Esophagus squamous epithelium (tissue), 5 donors: Measurements from ENCODE around the gene ERICH6. TPM values are rescaled to one million over a fixed set of nuclear protein-coding genes. Genes with fewer than 3 reads are reported as not detected.

Experiments
- DNase-seq: peaks from one replicate; lab custom pipeline; 2025; lab: John Stamatoyannopoulos, UW
- H3K27ac ChIP-seq, 4 donors: fragments of 200-600 bp; sonication (generic); one replicate each; pipeline ENCODE4 v1.5.1; 2016 to 2019; ENCODE audit warnings: mild to moderate bottlenecking in 1 of 4
- H3K27me3 ChIP-seq, 4 donors: fragments of 200-600 bp; sonication (generic); 1 replicate in 3 of 4; 2 replicates in 1 of 4; pipeline versions ENCODE4 v1.5.1 to v1.6.0; 2017 to 2021; ENCODE audit warnings: antibody characterized with exemption in 1 of 4
- H3K36me3 ChIP-seq, 3 donors: fragments of 200-600 bp; sonication (generic); one replicate each; pipeline ENCODE4 v1.5.1; 2016 to 2019
- H3K4me1 ChIP-seq, 3 donors: fragments of 200-600 bp; sonication (generic); one replicate each; pipeline ENCODE4 v1.5.1; 2017 to 2019
- H3K4me3 ChIP-seq, 4 donors: fragments of 200-600 bp; sonication (generic); 1 replicate in 3 of 4; 2 replicates in 1 of 4; pipeline ENCODE4 v1.5.1; 2016 to 2019; ENCODE audit warnings: mild to moderate bottlenecking in 2 of 4, moderate library complexity in 1 of 4
- H3K9me3 ChIP-seq, 3 donors: fragments of 200-600 bp; sonication (generic); one replicate each; pipeline ENCODE4 v1.5.1; 2016 to 2019
- POLR2A ChIP-seq, 4 donors: fragments of 450-650 bp; IDR thresholded peaks; one replicate each; pipeline ENCODE4 v1.6.1; 2017; ENCODE audit warnings: antibody characterized with exemption in 4 of 4, mild to moderate bottlenecking in 4 of 4, moderate library complexity in 3 of 4
- WGBS, 2 donors: methylation state at CpG; one replicate each; pipeline ENCODE4 v1.1.5; 2018; 5-methylcytosine and 5-hydroxymethylcytosine counted together
- intact Hi-C: fragments of 100-400 bp; cut with DNase I; formaldehyde crosslinking; loops from one replicate; pipeline ENCODE4 v1.15.0; 2022
- total RNA-seq, 4 donors: library from RNA; depleted of rRNA; stranded (reverse); fragments of >200 nt; gene quantifications; one replicate each; pipeline ENCODE4 v1.1.0, GENCODE V29; 2016
- TF ChIP-seq, protein P1 (sequence below), 6 experiments: fragments of 450-650 bp in 4 of 6; fragments of 200-600 bp in 2 of 6; sonication (generic) in 2 of 6; IDR thresholded peaks; one replicate each; pipeline ENCODE4 v1.5.1; 2016 to 2019; ENCODE audit warnings: antibody characterized with exemption in 6 of 6, mild to moderate bottlenecking in 4 of 6, moderate library complexity in 4 of 6
- donor health status: DM: yes; HTN: yes; CAD: no.

Gene ERICH6
- total RNA-seq, 4 donors from 2014 or later: not detected

GRCh38 chr3:150620002-150620689, 83.6 kb downstream of the ERICH6 start:
- no peak for DNase-seq
- Histone ChIP-seq H3K9me3 (no peaks in the 10 kb centered on the region), H3K27ac (no peak overlapping the region), H3K4me1 (peaks cover 0 to 4% (median 0%) of the 10 kb centered on the region in 3 donors), H3K27me3 (no peaks in the 10 kb centered on the region), H3K36me3 (peaks cover 0 to 32% (median 0%) of the 10 kb centered on the region in 3 donors), H3K4me3 (no peak overlapping the region)
- TF ChIP-seq POLR2A (IDR thresholded peaks at IDR 0.05): no peak
- TF ChIP-seq, protein P1, sequence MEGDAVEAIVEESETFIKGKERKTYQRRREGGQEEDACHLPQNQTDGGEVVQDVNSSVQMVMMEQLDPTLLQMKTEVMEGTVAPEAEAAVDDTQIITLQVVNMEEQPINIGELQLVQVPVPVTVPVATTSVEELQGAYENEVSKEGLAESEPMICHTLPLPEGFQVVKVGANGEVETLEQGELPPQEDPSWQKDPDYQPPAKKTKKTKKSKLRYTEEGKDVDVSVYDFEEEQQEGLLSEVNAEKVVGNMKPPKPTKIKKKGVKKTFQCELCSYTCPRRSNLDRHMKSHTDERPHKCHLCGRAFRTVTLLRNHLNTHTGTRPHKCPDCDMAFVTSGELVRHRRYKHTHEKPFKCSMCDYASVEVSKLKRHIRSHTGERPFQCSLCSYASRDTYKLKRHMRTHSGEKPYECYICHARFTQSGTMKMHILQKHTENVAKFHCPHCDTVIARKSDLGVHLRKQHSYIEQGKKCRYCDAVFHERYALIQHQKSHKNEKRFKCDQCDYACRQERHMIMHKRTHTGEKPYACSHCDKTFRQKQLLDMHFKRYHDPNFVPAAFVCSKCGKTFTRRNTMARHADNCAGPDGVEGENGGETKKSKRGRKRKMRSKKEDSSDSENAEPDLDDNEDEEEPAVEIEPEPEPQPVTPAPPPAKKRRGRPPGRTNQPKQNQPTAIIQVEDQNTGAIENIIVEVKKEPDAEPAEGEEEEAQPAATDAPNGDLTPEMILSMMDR (IDR thresholded peaks at IDR 0.05): no peak
- intact Hi-C loops: no loop called here
- WGBS, 2 donors: 90 to 91% methylated on average over 7 of the region's 7 CpGs

- H3K4me1 ChIP-seq: peaks cover 0 to 32% (median 6%) of the 10 kb centered on the region in 3 donors
Measured at GRCh38 chr3:150613709-150614480, 89.8 kb downstream of the ERICH6 start.

GRCh38 chr3:150613034-150613433, 90.7 kb downstream of the ERICH6 start:
- TF ChIP-seq, protein P1 (IDR thresholded peaks at IDR 0.05): no peak
- intact Hi-C loops: no loop called here
- peaks cover 0 to 41% (median 6%) of the 10 kb centered on the region in 3 donors for H3K4me1 ChIP-seq
- 88 to 95% methylated on average over 2 of the region's 2 CpGs for WGBS, 2 donors
- DNase-seq: no peak
- H3K27me3 ChIP-seq: no peaks in the 10 kb centered on the region
- H3K4me3 ChIP-seq: no peak overlapping the region
- peaks cover 0 to 19% (median 0%) of the 10 kb centered on the region in 3 donors for H3K36me3 ChIP-seq
- H3K9me3 ChIP-seq: no peaks in the 10 kb centered on the region
- H3K27ac ChIP-seq: no peak overlapping the region

More at GRCh38 chr3:150613709-150614480, 89.8 kb downstream of the ERICH6 start:
- no peak overlapping the region for H3K4me3 ChIP-seq
- TF ChIP-seq, protein P1 (IDR thresholded peaks at IDR 0.05): no peak
- no peaks in the 10 kb centered on the region for H3K9me3 ChIP-seq
- 64 to 91% methylated on average over 2 of the region's 2 CpGs for WGBS, 2 donors
- no peak overlapping the region for H3K27ac ChIP-seq
- intact Hi-C loops: no loop called here
- no peaks in the 10 kb centered on the region for H3K27me3 ChIP-seq
- no peak for DNase-seq
- peaks cover 0 to 27% (median 0%) of the 10 kb centered on the region in 3 donors for H3K36me3 ChIP-seq

DNA sequence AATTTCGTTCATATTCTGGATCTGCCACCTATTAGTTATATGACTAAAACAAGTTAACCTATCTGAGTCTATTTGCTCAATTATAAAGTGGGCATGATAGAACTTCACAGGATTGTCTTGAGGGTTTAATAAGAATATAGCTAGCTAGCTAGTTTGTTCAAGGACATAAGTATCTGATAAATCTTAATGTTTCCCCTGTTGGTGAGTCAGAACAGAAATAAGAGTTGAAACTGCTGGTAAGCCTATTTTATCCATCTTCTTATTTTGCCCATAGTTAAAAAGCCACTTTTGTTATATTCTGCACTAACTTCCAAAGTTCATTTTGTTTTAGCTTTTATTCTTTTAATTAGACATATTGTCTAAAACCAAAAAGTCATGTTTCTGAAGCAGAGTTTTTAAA, 91.2 kb downstream of the ERICH6 start:
- Histone ChIP-seq H3K4me1 (peaks cover 0 to 46% (median 10%) of the 10 kb centered on the region in 3 donors), H3K9me3 (no peaks in the 10 kb centered on the region), H3K36me3 (peaks cover 0 to 19% (median 0%) of the 10 kb centered on the region in 3 donors), H3K27ac (no peak overlapping the region), H3K27me3 (no peaks in the 10 kb centered on the region), H3K4me3 (no peak overlapping the region)
- TF ChIP-seq, protein P1 (IDR thresholded peaks at IDR 0.05): no peak
- intact Hi-C loops: no loop called here
- DNase-seq: no peak
- WGBS, 2 donors: 78 to 91% methylated on average over 1 of the region's 1 CpG

GRCh38 chr3:150611666-150612065, 92.1 kb downstream of the ERICH6 start:
- H3K4me1 ChIP-seq: peaks cover 0 to 54% (median 15%) of the 10 kb centered on the region in 3 donors
- no peaks in the 10 kb centered on the region for H3K27me3 ChIP-seq
- TF ChIP-seq, protein P1 (IDR thresholded peaks at IDR 0.05): no peak
- TF ChIP-seq POLR2A (IDR thresholded peaks at IDR 0.05): no peak
- no peak overlapping the region for H3K4me3 ChIP-seq
- intact Hi-C loops: no loop called here
- no peak for DNase-seq
- no peak overlapping the region for H3K27ac ChIP-seq
- H3K9me3 ChIP-seq: no peaks in the 10 kb centered on the region
- peaks cover 0 to 19% (median 0%) of the 10 kb centered on the region in 3 donors for H3K36me3 ChIP-seq
- 99 to 100% methylated on average over 7 to 14 of the region's 34 CpGs for WGBS, 2 donors
